ENCODE measurements around the gene BCO1. TPM values are rescaled to one million over a fixed set of nuclear protein-coding genes. Genes with fewer than 3 reads are reported as not detected.

BCO1 gene
- total RNA-seq, 1 donor from 2014 or later: not detected

DNA sequence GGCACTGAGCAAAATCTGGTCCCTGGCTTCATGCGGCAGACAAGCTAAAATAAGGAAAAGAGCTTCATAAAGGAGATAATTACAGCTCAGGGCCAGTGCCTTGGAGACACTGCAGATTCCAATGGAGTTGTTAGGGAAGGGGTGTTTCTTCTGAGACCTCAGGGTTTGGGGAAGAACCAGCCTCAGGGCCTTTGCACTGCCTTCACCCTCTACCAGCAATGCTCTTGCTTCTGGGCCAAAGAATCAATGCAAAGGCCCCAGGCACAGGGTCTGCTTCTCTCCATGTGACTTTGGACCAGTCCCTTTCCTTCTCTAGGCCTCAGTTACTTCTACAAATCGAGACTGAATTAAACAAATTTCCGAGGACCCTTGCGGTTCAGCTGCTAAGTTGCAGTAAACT lies 40.0 kb downstream of the BCO1 start:
- Mint-ChIP-seq H3K27ac (ENCODE audit: unreplicated experiment) (no peak overlapping the region), H3K9me3 (ENCODE audit: unreplicated experiment) (no peaks in the 10 kb centered on the region), H3K4me3 (ENCODE audit: unreplicated experiment) (no peak overlapping the region), H3K27me3 (ENCODE audit: unreplicated experiment) (peaks cover 6% of the 10 kb centered on the region), H3K36me3 (ENCODE audit: low read depth, unreplicated experiment) (no peaks in the 10 kb centered on the region), H3K4me1 (ENCODE audit: unreplicated experiment) (peaks cover 3% of the 10 kb centered on the region)
- TF ChIP-seq, protein P1, sequence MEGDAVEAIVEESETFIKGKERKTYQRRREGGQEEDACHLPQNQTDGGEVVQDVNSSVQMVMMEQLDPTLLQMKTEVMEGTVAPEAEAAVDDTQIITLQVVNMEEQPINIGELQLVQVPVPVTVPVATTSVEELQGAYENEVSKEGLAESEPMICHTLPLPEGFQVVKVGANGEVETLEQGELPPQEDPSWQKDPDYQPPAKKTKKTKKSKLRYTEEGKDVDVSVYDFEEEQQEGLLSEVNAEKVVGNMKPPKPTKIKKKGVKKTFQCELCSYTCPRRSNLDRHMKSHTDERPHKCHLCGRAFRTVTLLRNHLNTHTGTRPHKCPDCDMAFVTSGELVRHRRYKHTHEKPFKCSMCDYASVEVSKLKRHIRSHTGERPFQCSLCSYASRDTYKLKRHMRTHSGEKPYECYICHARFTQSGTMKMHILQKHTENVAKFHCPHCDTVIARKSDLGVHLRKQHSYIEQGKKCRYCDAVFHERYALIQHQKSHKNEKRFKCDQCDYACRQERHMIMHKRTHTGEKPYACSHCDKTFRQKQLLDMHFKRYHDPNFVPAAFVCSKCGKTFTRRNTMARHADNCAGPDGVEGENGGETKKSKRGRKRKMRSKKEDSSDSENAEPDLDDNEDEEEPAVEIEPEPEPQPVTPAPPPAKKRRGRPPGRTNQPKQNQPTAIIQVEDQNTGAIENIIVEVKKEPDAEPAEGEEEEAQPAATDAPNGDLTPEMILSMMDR (IDR thresholded peaks at IDR 0.05; ENCODE audit: unreplicated experiment): no peak
- no peak for DNase-seq (ENCODE audit: low spot score)

DNA sequence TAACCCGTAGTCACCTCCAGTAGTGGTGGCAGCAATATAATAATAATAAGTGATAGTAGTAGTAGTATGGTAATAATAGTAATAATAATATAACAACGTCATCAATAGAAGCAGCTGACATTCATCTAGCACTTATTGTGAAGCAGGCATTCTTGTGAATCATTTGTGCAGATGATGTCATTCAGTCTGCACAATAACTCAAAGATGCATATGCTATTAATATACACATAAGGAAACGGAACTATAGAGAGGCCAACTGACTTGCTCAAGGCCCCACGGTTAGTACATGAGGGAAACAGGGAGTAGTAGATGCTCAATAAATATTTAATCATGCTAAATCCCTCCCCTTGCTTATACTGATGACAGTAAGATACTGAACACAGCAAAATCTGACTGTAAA lies 40.9 kb downstream of the BCO1 start:
- Mint-ChIP-seq H3K27ac (ENCODE audit: unreplicated experiment) (no peak overlapping the region), H3K36me3 (ENCODE audit: low read depth, unreplicated experiment) (no peaks in the 10 kb centered on the region), H3K4me3 (ENCODE audit: unreplicated experiment) (no peak overlapping the region), H3K9me3 (ENCODE audit: unreplicated experiment) (no peaks in the 10 kb centered on the region), H3K4me1 (ENCODE audit: unreplicated experiment) (peaks cover 3% of the 10 kb centered on the region), H3K27me3 (ENCODE audit: unreplicated experiment) (peaks cover 8% of the 10 kb centered on the region)
- TF ChIP-seq, protein P1 (IDR thresholded peaks at IDR 0.05; ENCODE audit: unreplicated experiment): no peak
- no peak for DNase-seq (ENCODE audit: low spot score)

DNA sequence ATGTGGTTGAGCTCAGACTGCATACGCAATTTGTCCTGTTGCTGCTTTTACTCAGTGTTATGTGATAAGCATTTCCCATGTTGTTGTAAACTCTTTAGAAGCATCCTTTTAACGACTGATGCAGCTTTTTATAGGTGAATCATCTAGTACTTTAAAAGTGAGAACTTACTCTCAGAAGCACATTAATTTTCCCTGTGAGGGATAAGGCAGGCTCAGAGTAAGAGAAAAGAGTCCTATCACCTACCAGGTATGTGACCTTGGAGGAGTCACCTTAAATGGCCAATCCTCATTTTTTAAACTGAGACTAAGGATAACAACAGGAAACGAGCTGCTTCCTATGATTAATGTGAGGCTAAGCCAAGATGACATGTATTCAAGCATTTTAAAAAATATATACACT lies 41.9 kb downstream of the BCO1 start:
- no peaks in the 10 kb centered on the region for H3K9me3 Mint-ChIP-seq (ENCODE audit: unreplicated experiment)
- no peak for DNase-seq (ENCODE audit: low spot score)
- H3K27ac Mint-ChIP-seq (ENCODE audit: unreplicated experiment): no peak overlapping the region
- H3K27me3 Mint-ChIP-seq (ENCODE audit: unreplicated experiment): peaks cover 8% of the 10 kb centered on the region
- H3K36me3 Mint-ChIP-seq (ENCODE audit: low read depth, unreplicated experiment): no peaks in the 10 kb centered on the region
- TF ChIP-seq, protein P1 (IDR thresholded peaks at IDR 0.05; ENCODE audit: unreplicated experiment): no peak
- peaks cover 4% of the 10 kb centered on the region for H3K4me1 Mint-ChIP-seq (ENCODE audit: unreplicated experiment)
- H3K4me3 Mint-ChIP-seq (ENCODE audit: unreplicated experiment): no peak overlapping the region

DNA sequence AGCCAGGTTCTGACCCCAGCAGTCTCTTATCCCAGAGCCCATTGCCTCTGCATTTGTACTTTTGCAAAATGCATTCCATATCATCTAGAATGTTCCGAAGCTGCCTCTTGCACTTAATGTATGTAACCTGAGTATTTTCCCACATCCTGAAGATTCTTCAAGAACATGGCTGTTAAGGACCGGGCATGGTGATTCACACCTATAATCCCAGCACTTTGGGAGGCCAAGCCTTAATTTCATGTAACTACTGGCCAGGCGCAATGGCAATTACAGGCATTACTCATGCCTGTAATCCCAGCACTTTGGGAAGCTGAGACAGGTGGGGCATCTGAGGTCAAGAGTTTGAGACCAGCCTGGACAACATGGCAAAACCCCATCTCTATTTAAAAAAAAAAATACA lies 44.6 kb downstream of the BCO1 start:
- H3K36me3 Mint-ChIP-seq (ENCODE audit: low read depth, unreplicated experiment): no peaks in the 10 kb centered on the region
- H3K27ac Mint-ChIP-seq (ENCODE audit: unreplicated experiment): no peak overlapping the region
- H3K4me1 Mint-ChIP-seq (ENCODE audit: unreplicated experiment): peaks cover 3% of the 10 kb centered on the region
- TF ChIP-seq, protein P1 (IDR thresholded peaks at IDR 0.05; ENCODE audit: unreplicated experiment): no peak
- H3K4me3 Mint-ChIP-seq (ENCODE audit: unreplicated experiment): no peak overlapping the region
- no peak for DNase-seq (ENCODE audit: low spot score)
- H3K27me3 Mint-ChIP-seq (ENCODE audit: unreplicated experiment): peaks cover 8% of the 10 kb centered on the region
- H3K9me3 Mint-ChIP-seq (ENCODE audit: unreplicated experiment): no peaks in the 10 kb centered on the region

DNA sequence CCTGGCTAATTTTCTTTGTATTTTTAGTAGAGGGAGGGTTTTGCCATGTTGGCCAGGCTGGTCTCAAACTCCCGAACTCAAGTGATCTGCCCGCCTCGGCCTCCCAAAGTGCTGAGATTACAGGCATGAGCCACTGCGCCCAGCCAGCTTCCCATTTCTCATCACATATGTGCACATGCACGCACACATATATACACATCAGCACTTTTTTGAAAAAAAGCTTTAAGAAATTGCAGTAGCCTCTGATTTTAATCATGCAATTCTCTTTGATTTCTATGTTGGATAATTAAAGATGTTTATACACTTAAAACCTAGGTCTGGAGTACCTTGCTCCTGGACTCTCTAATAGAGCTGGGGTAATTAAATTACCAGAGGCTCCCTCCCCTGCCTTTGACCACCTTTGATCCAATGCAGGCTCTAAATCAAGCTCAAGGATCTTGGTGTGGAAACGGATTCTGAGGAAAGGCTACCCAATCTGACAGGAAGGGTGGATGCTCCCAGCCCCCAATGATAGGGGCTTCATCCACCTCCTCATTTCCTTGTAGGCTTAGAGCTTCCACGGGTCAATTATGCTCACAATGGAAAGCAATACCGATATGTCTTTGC lies 46.6 kb downstream of the BCO1 start:
- Mint-ChIP-seq H3K27ac (ENCODE audit: unreplicated experiment) (no peak overlapping the region), H3K9me3 (ENCODE audit: unreplicated experiment) (no peaks in the 10 kb centered on the region), H3K4me1 (ENCODE audit: unreplicated experiment) (peaks cover 3% of the 10 kb centered on the region), H3K4me3 (ENCODE audit: unreplicated experiment) (no peak overlapping the region), H3K36me3 (ENCODE audit: low read depth, unreplicated experiment) (no peaks in the 10 kb centered on the region), H3K27me3 (ENCODE audit: unreplicated experiment) (peaks cover 10% of the 10 kb centered on the region)
- TF ChIP-seq, protein P1 (IDR thresholded peaks at IDR 0.05; ENCODE audit: unreplicated experiment): no peak
- no peak for DNase-seq (ENCODE audit: low spot score)

All from endothelial cell (in vitro differentiated cells).